ENCODE data around the gene IHH.

The IHH gene

DNA sequence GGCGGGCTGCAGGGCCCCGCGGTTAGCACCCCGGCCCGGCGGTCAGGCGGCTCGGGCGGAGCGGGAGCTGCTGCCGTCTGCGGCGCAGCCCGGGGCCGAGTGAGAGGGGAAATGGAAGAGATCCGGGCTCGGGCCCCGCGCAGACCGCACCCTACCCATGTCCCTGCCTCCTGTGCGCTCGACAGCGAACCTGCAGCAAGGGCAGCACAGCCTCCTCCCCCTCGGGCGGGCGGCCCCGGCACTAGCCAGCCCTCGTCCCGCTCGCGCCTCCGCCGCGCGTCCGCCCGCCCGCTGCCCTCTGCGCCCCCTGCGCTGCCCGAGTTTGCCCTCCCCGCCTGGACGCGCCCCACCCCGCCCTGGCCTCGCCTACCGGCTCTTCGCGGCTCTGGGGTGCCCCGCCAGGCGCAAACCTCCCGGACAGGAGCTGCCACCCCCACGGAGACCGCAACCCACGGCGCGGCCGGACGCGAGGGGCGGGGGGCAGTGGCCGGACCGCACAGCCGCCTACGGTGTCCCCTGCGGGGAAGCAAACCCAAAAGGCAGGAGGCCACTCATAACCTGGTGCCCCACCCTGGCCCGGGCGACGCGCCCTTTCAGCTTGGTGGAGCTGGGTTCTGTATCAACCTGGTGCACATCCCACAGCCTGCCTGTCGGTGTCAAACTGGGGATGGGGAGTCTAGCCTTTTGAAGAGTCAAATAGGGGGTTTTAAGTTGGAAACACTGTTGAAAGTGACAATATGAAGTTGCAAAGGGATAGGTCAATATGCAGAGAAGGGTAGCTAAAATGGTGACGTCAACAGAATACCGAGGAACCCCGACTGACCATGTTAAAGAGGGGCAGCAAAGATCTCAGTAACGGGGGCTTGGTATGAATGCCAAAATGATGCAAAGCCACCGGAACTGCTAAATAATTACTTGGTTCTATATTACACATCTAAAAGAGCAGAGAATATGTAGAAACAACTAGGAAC is at the start of gene IHH:
Gene IHH, minus strand, starts transcription at position 101 of the 971 bp plus-strand sequence. CDS start 454 bp downstream, outside the sequence.
- Mint-ChIP-seq H3K27ac (no peak within 1 kb of the TSS), H3K4me1 (no peaks in the 10 kb centered on the region), H3K27me3 (ENCODE audit: low read depth) (peaks cover 90% of the 10 kb centered on the region), H3K36me3 (ENCODE audit: low read depth) (no peaks in the 10 kb centered on the region), H3K4me3 (peak within 1 kb of the TSS; percentile 47 to 56 (median 55)), H3K9me3 (no peaks in the 10 kb centered on the region)
- TF ChIP-seq, protein P1, sequence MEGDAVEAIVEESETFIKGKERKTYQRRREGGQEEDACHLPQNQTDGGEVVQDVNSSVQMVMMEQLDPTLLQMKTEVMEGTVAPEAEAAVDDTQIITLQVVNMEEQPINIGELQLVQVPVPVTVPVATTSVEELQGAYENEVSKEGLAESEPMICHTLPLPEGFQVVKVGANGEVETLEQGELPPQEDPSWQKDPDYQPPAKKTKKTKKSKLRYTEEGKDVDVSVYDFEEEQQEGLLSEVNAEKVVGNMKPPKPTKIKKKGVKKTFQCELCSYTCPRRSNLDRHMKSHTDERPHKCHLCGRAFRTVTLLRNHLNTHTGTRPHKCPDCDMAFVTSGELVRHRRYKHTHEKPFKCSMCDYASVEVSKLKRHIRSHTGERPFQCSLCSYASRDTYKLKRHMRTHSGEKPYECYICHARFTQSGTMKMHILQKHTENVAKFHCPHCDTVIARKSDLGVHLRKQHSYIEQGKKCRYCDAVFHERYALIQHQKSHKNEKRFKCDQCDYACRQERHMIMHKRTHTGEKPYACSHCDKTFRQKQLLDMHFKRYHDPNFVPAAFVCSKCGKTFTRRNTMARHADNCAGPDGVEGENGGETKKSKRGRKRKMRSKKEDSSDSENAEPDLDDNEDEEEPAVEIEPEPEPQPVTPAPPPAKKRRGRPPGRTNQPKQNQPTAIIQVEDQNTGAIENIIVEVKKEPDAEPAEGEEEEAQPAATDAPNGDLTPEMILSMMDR (IDR thresholded peaks at IDR 0.05; ENCODE audit: unreplicated experiment in 3 of 3) = no peak

DNA sequence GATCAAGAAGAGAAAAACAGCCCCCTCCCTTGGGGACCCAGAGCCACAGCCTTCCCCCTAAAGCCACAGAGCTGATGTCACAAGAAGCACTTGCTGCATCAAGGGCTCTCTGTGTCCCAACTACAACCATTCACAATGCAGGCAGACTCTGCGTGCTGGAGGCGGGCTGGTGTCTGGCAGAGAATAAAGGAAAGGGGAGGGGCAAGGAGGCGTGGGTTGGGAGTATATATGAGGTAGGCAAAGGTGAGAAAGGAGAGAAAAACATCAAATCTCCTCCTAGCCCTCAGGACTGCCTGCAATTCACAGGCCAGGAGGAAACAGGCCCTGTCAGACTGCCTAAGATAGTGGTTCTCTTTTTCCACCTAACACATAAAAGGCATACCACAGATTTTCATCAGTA is 48.8 kb upstream of the IHH start:
- TF ChIP-seq, protein P1 (IDR thresholded peaks at IDR 0.05; ENCODE audit: unreplicated experiment in 3 of 3) = no peak
- H3K27ac Mint-ChIP-seq = no peak overlapping the region
- no peak overlapping the region for H3K4me3 Mint-ChIP-seq
- H3K27me3 Mint-ChIP-seq (ENCODE audit: low read depth) = peaks cover 6% of the 10 kb centered on the region
- H3K36me3 Mint-ChIP-seq (ENCODE audit: low read depth) = no peaks in the 10 kb centered on the region
- peaks cover 5% of the 10 kb centered on the region for H3K4me1 Mint-ChIP-seq
- H3K9me3 Mint-ChIP-seq = no peaks in the 10 kb centered on the region

DNA sequence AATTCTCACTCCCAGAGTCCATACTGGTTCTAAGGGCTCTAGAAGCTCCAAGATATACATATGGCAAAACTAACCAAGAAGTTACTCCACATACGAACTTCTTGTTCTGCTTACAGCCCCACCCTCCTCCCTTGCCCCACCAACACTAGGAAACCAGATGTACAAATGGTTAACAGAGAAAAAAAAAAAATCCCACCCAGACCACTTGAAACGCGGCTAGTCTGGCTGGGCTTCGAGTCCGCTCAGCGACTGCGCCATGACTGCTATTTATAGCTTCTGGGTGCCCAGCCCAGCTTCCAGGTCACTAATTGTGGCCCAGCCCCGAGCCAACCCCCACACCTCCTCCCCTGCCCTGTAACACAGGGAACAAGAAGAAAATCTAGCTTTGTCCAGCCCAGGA is 47.0 kb upstream of the IHH start:
- TF ChIP-seq, protein P1 (IDR thresholded peaks at IDR 0.05; ENCODE audit: unreplicated experiment in 3 of 3) = no peak
- Mint-ChIP-seq H3K27ac (no peak overlapping the region), H3K27me3 (ENCODE audit: low read depth) (peaks cover 6% of the 10 kb centered on the region), H3K9me3 (no peaks in the 10 kb centered on the region), H3K4me3 (no peak overlapping the region), H3K36me3 (ENCODE audit: low read depth) (no peaks in the 10 kb centered on the region), H3K4me1 (peaks cover 5% of the 10 kb centered on the region)

DNA sequence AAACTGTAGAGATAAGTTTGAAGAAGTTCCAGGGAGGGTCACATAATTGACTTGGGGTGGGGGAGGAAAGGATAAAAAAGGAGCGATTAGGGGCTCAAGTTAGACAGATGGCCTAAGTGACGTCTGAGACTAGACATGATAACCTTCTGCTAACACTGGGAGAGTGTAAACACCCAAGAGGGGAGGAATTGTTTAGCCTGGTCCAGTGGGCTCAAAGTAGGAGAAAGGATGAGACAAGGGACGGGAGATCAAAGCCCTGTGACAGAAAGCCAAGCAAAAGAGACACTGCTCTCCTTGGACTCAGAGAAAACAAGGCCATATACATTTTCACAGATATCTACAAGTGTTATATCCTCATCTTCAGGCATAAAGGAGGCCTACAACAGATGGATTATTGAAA is 45.5 kb upstream of the IHH start:
- Mint-ChIP-seq H3K9me3 (no peaks in the 10 kb centered on the region), H3K4me3 (no peak overlapping the region), H3K27ac (no peak overlapping the region), H3K4me1 (no peaks in the 10 kb centered on the region), H3K36me3 (ENCODE audit: low read depth) (no peaks in the 10 kb centered on the region), H3K27me3 (ENCODE audit: low read depth) (no peaks in the 10 kb centered on the region)
- TF ChIP-seq, protein P1 (IDR thresholded peaks at IDR 0.05; ENCODE audit: unreplicated experiment in 3 of 3) = no peak

DNA sequence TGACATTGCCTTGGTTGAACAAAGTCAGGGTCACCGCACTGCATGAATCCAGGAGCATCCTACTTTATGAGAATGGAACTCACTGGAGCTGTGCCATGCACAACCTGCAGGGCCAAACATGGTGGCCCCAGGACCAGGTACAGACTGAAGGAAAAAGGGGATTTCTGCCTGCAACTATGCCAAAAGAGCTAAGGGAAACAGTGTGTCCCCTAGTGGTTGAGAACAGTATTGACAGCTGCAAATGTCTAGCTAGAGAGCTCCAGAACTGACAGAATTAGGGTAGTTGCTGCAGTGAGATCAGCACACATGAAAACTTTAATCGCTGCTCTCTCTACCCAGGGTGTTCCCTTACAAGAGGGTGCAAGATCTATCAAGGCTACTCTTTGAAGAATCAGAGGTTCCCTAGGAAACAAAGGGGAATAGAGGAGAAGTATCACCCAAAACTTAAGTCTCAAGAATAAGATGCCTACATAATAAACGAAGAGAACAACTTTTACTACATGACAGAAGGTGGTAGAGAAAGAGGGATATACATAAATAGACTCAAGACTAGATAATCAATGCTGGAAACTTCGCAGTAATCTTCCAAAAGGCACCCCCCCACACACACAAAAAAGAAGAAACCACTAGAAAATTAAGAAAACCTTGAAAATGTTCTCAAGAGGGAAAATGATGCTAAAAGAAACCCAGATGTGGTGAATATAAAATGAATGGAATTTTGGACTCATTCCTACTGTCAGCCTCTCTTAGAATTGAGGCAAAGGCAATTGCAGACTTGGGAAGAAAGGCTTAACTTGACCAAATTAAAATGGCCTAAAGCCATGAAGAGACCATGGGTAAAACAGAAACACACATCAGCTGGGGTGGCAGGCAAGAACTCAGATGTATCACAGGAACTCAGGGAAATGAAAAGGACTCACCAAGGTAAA is 43.6 kb upstream of the IHH start:
- TF ChIP-seq, protein P1 (IDR thresholded peaks at IDR 0.05; ENCODE audit: unreplicated experiment in 3 of 3) = peak; percentile 51 to 58 (median 56)
- H3K36me3 Mint-ChIP-seq (ENCODE audit: low read depth) = no peaks in the 10 kb centered on the region
- no peaks in the 10 kb centered on the region for H3K27me3 Mint-ChIP-seq (ENCODE audit: low read depth)
- no peaks in the 10 kb centered on the region for H3K4me1 Mint-ChIP-seq
- no peak overlapping the region for H3K4me3 Mint-ChIP-seq
- no peak overlapping the region for H3K27ac Mint-ChIP-seq
- no peaks in the 10 kb centered on the region for H3K9me3 Mint-ChIP-seq
